SJCRH30 (cell line): ENCODE results near the gene BBS9. TPM values are rescaled to one million over a fixed set of nuclear protein-coding genes. Genes with fewer than 3 reads are reported as not detected.

Experiments
- DNase-seq, 2 experiments: peaks; one replicate each; pipeline ENCODE4 v3.0.0-alpha.2; 2015 to 2020
- H3K27ac ChIP-seq: fragments of 250-450 bp; sonication (Bioruptor Pico); 2 replicates; pipeline ENCODE4 v1.5.1; 2020; ENCODE audit warnings: mild to moderate bottlenecking, moderate library complexity
- H3K27me3 ChIP-seq: fragments of 250-450 bp; sonication (Bioruptor Pico); 2 replicates; pipeline ENCODE4 v1.5.1; 2020; ENCODE audit warnings: mild to moderate bottlenecking, moderate library complexity
- H3K36me3 ChIP-seq: fragments of 250-450 bp; sonication (Bioruptor Pico); 2 replicates; pipeline ENCODE4 v1.5.1; 2020; ENCODE audit warnings: mild to moderate bottlenecking, moderate library complexity
- H3K4me1 ChIP-seq: fragments of 250-450 bp; sonication (Bioruptor Pico); 2 replicates; pipeline ENCODE4 v1.5.1; 2020; ENCODE audit warnings: mild to moderate bottlenecking, moderate library complexity
- H3K4me3 ChIP-seq: fragments of 250-450 bp; sonication (Bioruptor Pico); 2 replicates; pipeline ENCODE4 v1.5.1; 2020; ENCODE audit warnings: mild to moderate bottlenecking, moderate library complexity
- H3K9me3 ChIP-seq: fragments of 250-450 bp; sonication (Bioruptor Pico); replicated peaks from 2 replicates; pipeline ENCODE4 v1.5.1; 2020; ENCODE audit warnings: mild to moderate bottlenecking, moderate library complexity
- total RNA-seq: library from RNA; depleted of rRNA; stranded (reverse); fragments of >200 nt; shearing (Covaris generic); gene quantifications from 2 replicates; pipeline ENCODE4 v1.2.3, GENCODE V29; 2014

Gene BBS9
- total RNA-seq, 1 experiment from 2014 or later = 9.3 TPM

DNA sequence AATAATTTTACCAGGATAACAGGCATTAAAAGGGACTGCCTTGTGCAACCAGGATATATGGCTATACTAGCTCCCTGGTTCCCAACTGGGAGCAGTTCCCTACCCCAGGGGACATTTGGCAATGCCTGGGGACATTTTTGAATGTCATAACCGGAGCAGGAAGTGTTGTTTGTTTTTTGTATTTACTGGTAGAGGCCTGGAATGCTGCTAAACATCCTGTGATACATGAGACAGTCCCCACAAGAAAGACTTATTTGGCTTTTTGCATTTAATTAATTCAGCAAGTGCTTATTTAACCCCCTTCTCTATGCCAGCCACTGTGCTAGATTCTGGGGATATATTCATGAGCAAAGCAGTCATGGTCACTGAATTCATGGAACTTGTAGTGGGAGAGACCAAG is 181.2 kb downstream of the BBS9 start:
- peak in 1 of 2 experiments; percentile 8 for DNase-seq
- H3K27ac ChIP-seq = no peak overlapping the region
- no peaks in the 10 kb centered on the region for H3K27me3 ChIP-seq
- H3K4me1 ChIP-seq = no peaks in the 10 kb centered on the region
- no peaks in the 10 kb centered on the region for H3K36me3 ChIP-seq
- H3K4me3 ChIP-seq = no peak overlapping the region
- H3K9me3 ChIP-seq = no peaks in the 10 kb centered on the region

DNA sequence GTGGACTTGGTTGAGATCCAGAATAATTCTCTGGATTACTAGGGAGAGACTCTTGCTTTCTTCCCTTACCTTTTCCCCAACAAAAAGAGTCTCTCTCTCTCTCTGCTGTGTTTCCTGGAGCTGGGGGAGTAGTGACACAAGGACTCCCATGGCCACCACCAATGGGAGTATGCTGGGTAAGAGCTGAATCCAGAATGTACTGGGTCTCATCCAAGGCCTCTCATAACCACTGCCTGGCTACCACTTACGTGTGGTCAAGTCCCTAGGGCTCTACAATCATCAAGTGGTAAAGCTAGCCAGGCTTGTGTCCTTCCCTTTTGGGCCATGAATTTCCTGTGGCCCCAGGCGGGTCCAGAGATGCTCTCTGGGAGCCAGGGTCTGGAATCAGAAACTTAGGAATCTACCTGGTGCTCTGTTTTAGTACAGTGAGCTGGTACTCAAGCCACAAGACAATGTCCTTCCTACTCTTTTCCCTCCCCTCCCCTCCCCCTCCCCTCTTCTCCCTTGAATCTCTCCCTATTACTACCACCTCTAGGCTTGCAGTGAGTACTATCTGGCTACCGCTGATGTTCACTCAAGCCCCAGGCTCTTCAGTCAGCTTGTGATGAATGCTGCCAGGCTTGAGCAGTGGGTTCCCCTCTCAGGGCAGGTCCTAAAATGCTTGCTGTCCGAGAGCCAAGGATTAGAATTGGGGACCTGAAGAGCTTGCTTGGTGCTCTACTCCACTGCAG is 196.6 kb downstream of the BBS9 start:
- Histone ChIP-seq H3K4me3 (no peak overlapping the region), H3K9me3 (no peaks in the 10 kb centered on the region), H3K27me3 (no peaks in the 10 kb centered on the region), H3K36me3 (no peaks in the 10 kb centered on the region), H3K4me1 (no peaks in the 10 kb centered on the region), H3K27ac (no peak overlapping the region)
- DNase-seq = no peak

DNA sequence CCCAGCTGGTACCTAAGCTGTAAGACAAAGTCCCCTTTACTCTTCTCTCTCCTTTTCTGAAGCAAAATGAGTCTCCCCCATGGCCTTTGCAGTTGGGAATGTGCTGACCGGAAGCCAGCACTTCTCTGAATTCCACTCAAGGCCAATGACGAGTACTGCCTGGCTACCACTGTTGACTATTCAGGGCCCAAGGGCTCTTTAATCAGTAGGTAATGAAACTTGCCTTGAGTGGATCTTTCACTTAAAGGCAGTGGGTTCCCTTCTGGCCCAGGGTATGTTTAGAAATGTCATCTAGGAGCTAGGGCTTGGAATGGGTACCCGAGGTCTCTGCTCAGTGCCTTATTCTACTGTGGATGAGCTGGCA is 197.1 kb downstream of the BBS9 start:
- Histone ChIP-seq H3K36me3 (no peaks in the 10 kb centered on the region), H3K27ac (no peak overlapping the region), H3K4me3 (no peak overlapping the region), H3K4me1 (no peaks in the 10 kb centered on the region), H3K27me3 (no peaks in the 10 kb centered on the region), H3K9me3 (no peaks in the 10 kb centered on the region)
- DNase-seq = no peak

DNA sequence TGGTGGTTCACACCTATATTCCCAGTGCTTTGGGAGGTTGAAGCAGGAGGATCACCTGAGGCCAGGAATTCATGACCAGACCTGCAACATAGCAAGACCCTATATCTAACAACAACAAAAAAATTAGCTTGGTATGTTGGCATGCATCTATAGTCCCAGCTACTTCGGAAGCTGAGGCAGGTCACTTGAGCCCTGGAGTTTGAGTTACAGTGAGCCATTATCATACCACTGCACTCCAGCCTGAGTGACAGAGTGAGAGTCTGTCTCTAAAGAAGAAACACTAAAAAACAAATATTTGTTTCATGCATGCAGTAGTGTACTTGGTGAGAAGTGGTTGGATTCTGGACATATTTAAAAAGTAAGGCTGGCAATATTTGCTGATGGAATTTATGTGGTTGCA is 198.1 kb downstream of the BBS9 start:
- Histone ChIP-seq H3K27ac (no peak overlapping the region), H3K36me3 (no peaks in the 10 kb centered on the region), H3K9me3 (no peaks in the 10 kb centered on the region), H3K27me3 (no peaks in the 10 kb centered on the region), H3K4me1 (no peaks in the 10 kb centered on the region), H3K4me3 (no peak overlapping the region)
- DNase-seq = no peak

DNA sequence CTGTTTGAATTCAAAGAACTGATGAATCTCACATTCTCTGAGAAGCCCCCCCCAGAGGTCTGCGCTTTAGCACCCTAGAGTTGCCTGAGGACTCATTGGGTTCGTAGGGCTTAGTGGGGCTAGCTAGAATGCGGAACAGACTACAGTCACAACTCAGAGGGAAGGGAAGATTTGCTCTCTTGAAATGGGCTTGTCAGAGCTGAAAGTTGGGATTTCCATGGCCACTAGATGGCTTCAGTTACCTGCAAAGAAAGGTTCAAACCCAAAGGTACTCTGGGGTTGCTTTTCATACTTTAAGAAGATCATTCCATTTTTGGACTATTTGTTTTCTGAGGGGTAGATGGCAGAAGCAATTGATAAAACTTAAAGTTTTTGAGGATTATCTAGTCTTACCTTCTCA is 205.0 kb downstream of the BBS9 start:
- H3K9me3 ChIP-seq = no peaks in the 10 kb centered on the region
- no peak overlapping the region for H3K4me3 ChIP-seq
- peak in 1 of 2 experiments; percentile 54 for DNase-seq
- no peaks in the 10 kb centered on the region for H3K36me3 ChIP-seq
- H3K27me3 ChIP-seq = no peaks in the 10 kb centered on the region
- no peaks in the 10 kb centered on the region for H3K4me1 ChIP-seq
- H3K27ac ChIP-seq = no peak overlapping the region

DNA sequence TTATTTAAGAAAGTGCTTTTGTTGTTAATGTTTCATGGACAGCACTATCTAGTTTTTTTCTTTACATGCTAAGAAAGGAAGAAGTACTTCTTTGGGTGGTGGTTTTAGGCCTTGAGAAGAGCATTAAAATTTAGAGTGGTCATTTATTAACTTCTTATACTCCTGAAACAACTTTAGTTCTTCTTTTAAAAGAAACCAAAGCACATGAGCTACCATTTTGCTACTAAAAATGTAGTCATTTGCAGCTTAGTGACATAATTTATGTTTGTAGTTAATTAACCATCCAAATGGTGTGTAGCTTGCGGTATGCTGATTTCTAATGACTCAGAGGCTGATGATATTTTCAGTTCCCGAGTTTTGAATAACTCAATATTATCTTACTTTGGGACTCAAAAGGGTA is 207.5 kb downstream of the BBS9 start:
- Histone ChIP-seq H3K9me3 (no peaks in the 10 kb centered on the region), H3K27me3 (no peaks in the 10 kb centered on the region), H3K27ac (no peak overlapping the region), H3K4me1 (no peaks in the 10 kb centered on the region), H3K36me3 (no peaks in the 10 kb centered on the region), H3K4me3 (no peak overlapping the region)
- DNase-seq = no peak

DNA sequence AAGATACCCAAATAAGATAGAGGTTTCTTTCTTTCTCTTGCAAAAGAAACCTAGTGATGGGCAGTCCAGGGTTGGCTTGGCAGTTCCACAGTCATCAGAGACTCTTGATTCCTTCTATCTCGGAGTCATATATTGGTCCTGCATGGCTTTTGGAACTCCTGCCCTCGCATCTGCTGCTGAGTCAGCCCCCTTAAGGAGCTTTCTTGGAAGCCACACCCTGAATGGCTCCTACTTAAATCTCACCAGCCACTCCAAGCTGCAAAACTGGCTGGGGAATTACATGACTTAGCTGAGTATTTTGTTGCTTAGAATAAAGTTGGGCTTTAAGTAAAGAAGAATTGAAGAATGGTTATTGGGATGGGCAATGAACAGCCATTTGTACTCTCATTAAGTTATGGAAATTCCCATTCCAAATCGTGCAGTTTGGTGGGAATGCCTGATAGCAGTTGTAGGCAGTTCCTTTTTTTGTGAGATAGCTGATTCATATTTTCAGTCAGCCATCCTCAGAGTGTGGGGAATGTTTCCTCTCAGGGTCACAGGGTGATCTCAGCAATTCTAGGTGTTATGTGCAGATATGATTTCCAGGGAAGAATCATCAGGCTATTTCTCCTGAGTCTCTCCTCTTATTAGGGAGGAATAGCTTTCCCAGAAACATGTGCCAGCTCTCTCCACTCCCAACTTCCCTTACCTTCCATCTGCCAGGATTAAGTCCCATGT is 209.9 kb downstream of the BBS9 start:
- H3K27ac ChIP-seq = no peak overlapping the region
- no peaks in the 10 kb centered on the region for H3K4me1 ChIP-seq
- no peak overlapping the region for H3K4me3 ChIP-seq
- no peaks in the 10 kb centered on the region for H3K36me3 ChIP-seq
- no peaks in the 10 kb centered on the region for H3K27me3 ChIP-seq
- no peaks in the 10 kb centered on the region for H3K9me3 ChIP-seq
- no peak for DNase-seq

DNA sequence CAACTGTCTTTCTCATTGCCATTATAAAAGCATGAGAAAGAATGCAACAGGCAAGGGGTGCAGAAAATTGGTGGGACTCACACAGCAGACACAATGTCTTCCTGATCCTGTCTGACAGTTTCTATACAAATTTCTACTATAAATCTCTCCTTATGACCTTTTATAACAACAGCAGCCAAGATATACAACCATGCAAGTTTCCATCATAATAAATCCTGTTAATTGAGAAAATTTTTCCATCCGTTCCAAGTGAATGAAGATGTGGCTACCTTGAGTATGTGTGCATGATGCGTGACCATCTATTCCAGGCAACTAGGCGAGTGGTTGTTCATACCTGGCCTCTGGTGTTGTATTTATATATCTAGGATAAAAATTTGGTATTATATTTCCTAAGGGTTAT is 216.7 kb downstream of the BBS9 start:
- H3K4me3 ChIP-seq = no peak overlapping the region
- no peaks in the 10 kb centered on the region for H3K9me3 ChIP-seq
- H3K36me3 ChIP-seq = no peaks in the 10 kb centered on the region
- H3K27me3 ChIP-seq = no peaks in the 10 kb centered on the region
- no peak overlapping the region for H3K27ac ChIP-seq
- no peak for DNase-seq
- H3K4me1 ChIP-seq = no peaks in the 10 kb centered on the region

DNA sequence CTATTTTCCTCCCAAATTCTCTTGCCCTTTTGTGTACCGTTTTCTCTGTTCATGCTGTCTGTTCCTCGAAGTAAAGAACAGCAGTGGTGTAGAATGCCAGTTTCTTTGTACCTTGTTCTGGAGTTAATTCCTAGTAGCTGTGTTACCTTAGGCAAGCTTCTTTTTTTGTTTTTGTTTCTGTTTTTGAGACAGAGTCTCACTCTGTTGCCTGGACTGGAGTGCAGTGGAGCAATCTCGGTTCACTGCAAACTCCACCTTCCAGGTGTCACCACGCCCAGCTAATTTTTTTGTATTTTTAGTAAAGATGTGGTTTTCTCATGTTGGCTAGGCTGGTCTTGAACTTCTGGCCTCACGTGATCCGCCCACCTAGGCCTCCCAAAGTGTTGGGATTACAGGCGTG is 221.2 kb downstream of the BBS9 start:
- no peaks in the 10 kb centered on the region for H3K9me3 ChIP-seq
- no peaks in the 10 kb centered on the region for H3K27me3 ChIP-seq
- DNase-seq = no peak
- no peak overlapping the region for H3K27ac ChIP-seq
- no peaks in the 10 kb centered on the region for H3K4me1 ChIP-seq
- no peak overlapping the region for H3K4me3 ChIP-seq
- no peaks in the 10 kb centered on the region for H3K36me3 ChIP-seq

DNA sequence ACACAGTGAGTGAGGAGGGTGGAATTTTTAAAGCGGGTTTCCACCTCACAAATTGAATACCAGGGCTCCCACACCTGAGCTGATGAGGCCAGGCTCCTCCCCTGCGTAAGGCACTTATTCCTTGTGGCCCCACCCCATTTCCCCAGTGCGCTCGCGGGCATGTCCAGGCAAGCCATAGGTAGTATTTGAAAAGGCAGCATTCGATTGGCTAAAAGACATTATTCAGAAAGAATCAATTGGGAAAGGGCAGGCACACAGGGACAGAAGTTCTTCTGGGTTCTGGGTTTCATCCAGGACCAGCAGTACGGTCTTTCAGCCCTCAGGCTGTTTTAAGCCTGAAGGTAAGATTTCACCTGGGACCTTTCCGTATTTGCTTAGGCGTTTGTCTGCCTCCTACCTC is 222.3 kb downstream of the BBS9 start:
- Histone ChIP-seq H3K27ac (no peak overlapping the region), H3K4me3 (no peak overlapping the region), H3K9me3 (no peaks in the 10 kb centered on the region), H3K27me3 (no peaks in the 10 kb centered on the region), H3K36me3 (no peaks in the 10 kb centered on the region), H3K4me1 (no peaks in the 10 kb centered on the region)
- no peak for DNase-seq

DNA sequence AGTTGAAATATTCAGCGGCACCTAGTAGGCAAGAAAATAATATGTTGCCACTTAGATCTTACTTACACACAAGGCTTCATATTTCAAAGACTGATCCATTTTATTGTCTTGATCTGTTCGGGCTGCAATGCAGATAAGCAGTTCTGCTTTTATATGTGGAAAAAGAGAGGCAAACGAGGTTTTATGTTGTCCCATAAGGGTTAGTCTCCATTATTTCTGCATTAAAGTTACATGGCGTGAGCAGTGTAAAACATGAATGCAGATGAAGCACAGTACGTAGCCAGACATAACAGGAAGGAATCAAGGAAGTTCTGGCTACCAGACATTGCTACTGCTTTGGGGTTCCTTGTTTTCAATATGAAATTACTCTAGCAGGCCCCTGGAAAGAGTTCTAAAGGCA is 224.8 kb downstream of the BBS9 start:
- no peak for DNase-seq
- no peak overlapping the region for H3K4me3 ChIP-seq
- H3K27ac ChIP-seq = no peak overlapping the region
- no peaks in the 10 kb centered on the region for H3K36me3 ChIP-seq
- no peaks in the 10 kb centered on the region for H3K4me1 ChIP-seq
- H3K27me3 ChIP-seq = no peaks in the 10 kb centered on the region
- H3K9me3 ChIP-seq = no peaks in the 10 kb centered on the region

DNA sequence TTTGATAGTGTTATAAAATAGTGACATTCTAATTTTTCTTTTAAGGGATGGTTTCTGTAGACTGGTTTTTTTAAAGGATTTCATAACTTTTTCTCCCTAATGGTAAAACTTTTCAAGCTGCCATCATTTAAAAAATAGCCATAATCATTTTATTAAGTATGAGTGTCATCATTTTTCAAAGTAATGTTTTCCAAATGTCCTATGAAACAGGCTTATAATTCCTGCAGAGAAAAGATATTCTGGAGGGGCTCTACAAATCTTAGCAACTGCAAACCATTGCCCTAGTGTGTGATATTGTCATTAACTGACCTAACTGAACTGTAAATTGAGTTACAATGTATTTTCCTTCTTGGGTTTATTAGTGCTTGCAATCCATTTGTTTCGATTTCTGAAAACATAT is 226.0 kb downstream of the BBS9 start:
- DNase-seq = no peak
- Histone ChIP-seq H3K27me3 (no peaks in the 10 kb centered on the region), H3K4me1 (no peaks in the 10 kb centered on the region), H3K4me3 (no peak overlapping the region), H3K36me3 (no peaks in the 10 kb centered on the region), H3K27ac (no peak overlapping the region), H3K9me3 (no peaks in the 10 kb centered on the region)

DNA sequence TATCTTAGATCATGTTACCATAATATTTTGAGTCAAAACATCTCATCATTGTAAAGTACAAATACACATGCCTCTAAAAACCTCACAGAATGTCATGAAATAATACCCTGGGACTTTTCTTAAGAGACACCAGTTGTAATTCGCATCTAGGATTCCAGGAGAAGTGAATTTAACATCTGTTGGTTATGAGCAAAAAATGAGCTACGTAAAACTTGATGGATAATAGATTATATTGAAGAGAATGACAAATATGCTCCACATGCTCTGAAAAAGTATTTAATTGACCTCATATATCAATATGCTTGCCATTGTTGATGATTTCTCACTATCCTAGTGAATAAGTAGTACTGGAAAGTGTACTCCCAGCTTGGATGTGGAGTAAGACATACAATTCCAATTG is 227.0 kb downstream of the BBS9 start:
- no peak for DNase-seq
- Histone ChIP-seq H3K9me3 (no peaks in the 10 kb centered on the region), H3K4me3 (no peak overlapping the region), H3K4me1 (no peaks in the 10 kb centered on the region), H3K27me3 (no peaks in the 10 kb centered on the region), H3K36me3 (no peaks in the 10 kb centered on the region), H3K27ac (no peak overlapping the region)

DNA sequence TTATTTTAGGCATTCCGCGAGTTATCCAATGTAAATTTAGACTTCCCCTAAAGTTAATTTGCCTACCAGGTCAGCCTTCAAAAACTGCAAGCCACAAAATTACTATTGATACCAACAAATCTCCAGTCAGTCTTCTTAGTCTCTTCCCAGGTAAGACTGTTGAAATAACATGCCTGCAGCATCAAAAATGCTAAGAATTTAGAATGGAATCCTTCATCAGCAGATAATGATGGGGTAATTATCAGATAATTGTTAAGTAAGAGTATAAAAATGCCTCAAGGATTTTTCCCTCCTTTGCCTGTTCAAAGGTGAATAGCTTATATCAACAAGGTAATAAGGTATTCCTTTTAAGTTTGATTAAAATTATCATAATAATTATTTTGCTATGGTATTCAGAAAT is 228.5 kb downstream of the BBS9 start:
- no peaks in the 10 kb centered on the region for H3K9me3 ChIP-seq
- H3K36me3 ChIP-seq = no peaks in the 10 kb centered on the region
- no peaks in the 10 kb centered on the region for H3K27me3 ChIP-seq
- H3K27ac ChIP-seq = no peak overlapping the region
- H3K4me1 ChIP-seq = no peaks in the 10 kb centered on the region
- no peak overlapping the region for H3K4me3 ChIP-seq
- DNase-seq = no peak

DNA sequence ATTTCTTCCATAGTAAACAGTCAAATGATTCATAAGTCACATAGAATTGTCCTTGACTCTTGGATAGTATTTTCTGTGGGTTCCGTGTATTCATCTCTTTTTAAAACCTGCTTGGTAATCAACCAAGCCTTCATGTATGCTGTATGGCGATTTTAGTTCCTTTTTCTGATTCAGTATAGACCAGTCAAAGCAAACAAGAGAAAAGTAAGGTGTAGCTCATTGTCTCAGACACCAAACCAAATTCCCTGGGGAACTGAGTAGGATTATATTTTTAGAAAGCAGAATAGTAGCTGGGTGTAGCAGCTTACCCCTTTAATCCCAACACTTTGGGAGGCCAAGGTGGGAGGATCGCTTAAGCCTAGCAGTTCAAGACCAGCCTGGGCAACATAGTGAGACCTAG is 240.5 kb downstream of the BBS9 start:
- Histone ChIP-seq H3K4me3 (no peak overlapping the region), H3K9me3 (no peaks in the 10 kb centered on the region), H3K27ac (no peak overlapping the region), H3K27me3 (no peaks in the 10 kb centered on the region), H3K4me1 (no peaks in the 10 kb centered on the region), H3K36me3 (no peaks in the 10 kb centered on the region)
- no peak for DNase-seq

DNA sequence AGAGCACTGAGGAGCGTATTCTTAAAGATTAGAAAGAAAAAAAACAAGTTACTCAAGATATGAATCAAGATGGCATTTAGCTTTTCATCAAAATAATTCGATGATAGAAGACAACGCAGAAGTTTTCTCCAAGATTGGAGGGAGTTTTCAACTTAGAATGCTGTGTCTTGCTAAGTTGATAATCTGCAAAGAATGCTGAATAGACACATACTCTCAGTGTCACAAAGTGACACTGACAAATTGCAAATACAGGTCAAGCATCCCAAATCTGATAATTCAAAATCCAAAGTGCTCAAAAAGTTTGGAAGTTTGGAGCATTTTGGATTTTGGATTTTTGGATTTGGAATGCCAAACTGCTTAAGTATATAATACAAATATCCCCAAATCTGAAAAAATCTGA is 243.8 kb downstream of the BBS9 start:
- Histone ChIP-seq H3K27ac (no peak overlapping the region), H3K36me3 (no peaks in the 10 kb centered on the region), H3K4me1 (no peaks in the 10 kb centered on the region), H3K9me3 (no peaks in the 10 kb centered on the region), H3K4me3 (no peak overlapping the region), H3K27me3 (no peaks in the 10 kb centered on the region)
- DNase-seq = no peak
